H1 (cell line): ENCODE data around the gene CHD2. TPM values are rescaled to one million over a fixed set of nuclear protein-coding genes. Genes with fewer than 3 reads are reported as not detected.

Experiments
- CTCF ChIA-PET: fragments of 300-600 bp; sonication (Branson Sonifier 250); formaldehyde crosslinking; loops from one replicate; lab custom pipeline; 2021; ENCODE audit not compliant: partially characterized antibody; lab: Charles Lee
- POLR2A ChIA-PET: fragments of 300-600 bp; sonication (Branson Sonifier 250); formaldehyde crosslinking; loops from one replicate; lab custom pipeline; 2021; ENCODE audit warnings: inconsistent platforms; ENCODE audit not compliant: partially characterized antibody; lab: Charles Lee
- DNase-seq, 2 experiments: peaks; one replicate each; pipeline versions ENCODE4 v3.0.0 to v3.0.0-alpha.2; 2010 to 2022; ENCODE audit warnings: low spot score in 2 of 2, low read depth in 1 of 2, mixed read lengths in 1 of 2
- FAIRE-seq: peaks from 2 replicates; lab custom pipeline; 2011; peaks lifted over from hg19 to GRCh38; lab: Jason Lieb, UNC
- H2AFZ ChIP-seq: 2 replicates; pipeline ENCODE4 v1.8.1; 2012; ENCODE audit warnings: low read length, inconsistent platforms
- H2AK5ac ChIP-seq: 2 replicates; pipeline ENCODE4 v1.6.1; 2013; ENCODE audit warnings: low read depth, low read length
- H2BK120ac ChIP-seq: replicated peaks from 2 replicates; pipeline ENCODE3; 2013; ENCODE audit warnings: low read depth, low read length, inconsistent platforms
- H2BK12ac ChIP-seq: 2 replicates; pipeline ENCODE4 v1.6.1; 2013; ENCODE audit warnings: low read depth, low read length
- H2BK15ac ChIP-seq: 2 replicates; pipeline ENCODE4 v1.6.1; 2013; ENCODE audit warnings: low read length
- H2BK20ac ChIP-seq: 2 replicates; pipeline ENCODE4 v1.6.1; 2013; ENCODE audit warnings: low read length
- H2BK5ac ChIP-seq: 2 replicates; pipeline ENCODE4 v1.6.1; 2013; ENCODE audit warnings: low read depth, low read length
- H3K14ac ChIP-seq: 2 replicates; pipeline ENCODE4 v1.6.1; 2013; ENCODE audit warnings: inconsistent platforms; ENCODE audit not compliant: insufficient read length
- H3K18ac ChIP-seq: 2 replicates; pipeline ENCODE4 v1.6.1; 2013; ENCODE audit warnings: low read length; ENCODE audit errors: extremely low read depth
- H3K23ac ChIP-seq: 2 replicates; pipeline ENCODE4 v1.6.1; 2013; ENCODE audit warnings: inconsistent platforms; ENCODE audit not compliant: insufficient read length
- H3K23me2 ChIP-seq: 2 replicates; pipeline ENCODE4 v1.6.1; 2013; ENCODE audit warnings: low read depth, low read length
- H3K27ac ChIP-seq: 2 replicates; pipeline ENCODE4 v1.6.1; 2011; ENCODE audit warnings: low read depth, low read length, inconsistent platforms
- H3K27me3 ChIP-seq, 4 experiments: replicated peaks in 1 of 4; 1 replicate in 1 of 4; 2 replicates in 3 of 4; pipeline versions ENCODE4 v1.6.1 to v1.8.1; 2011 to 2013; ENCODE audit warnings: low read length in 3 of 4, mild to moderate bottlenecking in 3 of 4, inconsistent platforms in 2 of 4, mixed read lengths in 2 of 4, moderate library complexity in 1 of 4; ENCODE audit not compliant: control insufficient read depth in 3 of 4, insufficient read depth in 3 of 4; ENCODE audit errors: extremely low read depth in 1 of 4
- H3K36me3 ChIP-seq, 4 experiments: 2 replicates each; pipeline versions ENCODE4 v1.6.1 to v1.8.1; 2011 to 2013; ENCODE audit warnings: mild to moderate bottlenecking in 4 of 4, low read length in 3 of 4, moderate library complexity in 2 of 4, control low read depth in 1 of 4, inconsistent platforms in 1 of 4; ENCODE audit not compliant: insufficient read depth in 4 of 4, control insufficient read depth in 2 of 4
- H3K4ac ChIP-seq: replicated peaks from 2 replicates; pipeline ENCODE3; 2013; ENCODE audit warnings: low read length, low read depth, mixed read lengths, inconsistent platforms; ENCODE audit not compliant: insufficient read length
- H3K4me1 ChIP-seq, 4 experiments: replicated peaks in 1 of 4; 1 replicate in 1 of 4; 2 replicates in 3 of 4; pipeline versions ENCODE4 v1.6.1 to v1.8.1; 2011 to 2013; ENCODE audit warnings: low read length in 3 of 4, inconsistent platforms in 2 of 4, mixed read lengths in 1 of 4; ENCODE audit not compliant: insufficient read depth in 4 of 4, control insufficient read depth in 3 of 4
- H3K4me2 ChIP-seq, 2 experiments: 2 replicates each; pipeline versions ENCODE4 v1.6.1 to v1.8.1; 2011 to 2013; ENCODE audit warnings: low read depth in 2 of 2, low read length in 2 of 2, control low read depth in 1 of 2, inconsistent platforms in 1 of 2, mild to moderate bottlenecking in 1 of 2; ENCODE audit not compliant: insufficient read depth in 1 of 2
- H3K4me3 ChIP-seq, 4 experiments: fragments of 200-600, 300-600 bp in 1 of 4; sonication (generic), shearing (Covaris generic), sonication (Bioruptor Twin) in 1 of 4; 2 replicates each; pipeline versions ENCODE4 v1.5.1 to v1.8.1; 2011 to 2016; ENCODE audit warnings: low read length in 4 of 4, low read depth in 3 of 4, control low read depth in 2 of 4, inconsistent platforms in 2 of 4, mild to moderate bottlenecking in 2 of 4, mixed read lengths in 1 of 4, moderate library complexity in 1 of 4; ENCODE audit not compliant: insufficient read depth in 2 of 4; ENCODE audit errors: extremely low read depth in 1 of 4
- H3K56ac ChIP-seq: replicated peaks from 2 replicates; pipeline ENCODE3; 2013; ENCODE audit warnings: low read depth, mild to moderate bottlenecking, mixed read lengths, low read length, inconsistent platforms; ENCODE audit not compliant: insufficient read length
- H3K79me1 ChIP-seq: 2 replicates; pipeline ENCODE4 v1.6.1; 2013; ENCODE audit warnings: low read depth, low read length, control low read depth
- H3K79me2 ChIP-seq, 2 experiments: 2 replicates each; pipeline versions ENCODE4 v1.6.1 to v1.8.1; 2012 to 2013; ENCODE audit warnings: low read length in 2 of 2, mild to moderate bottlenecking in 2 of 2, inconsistent platforms in 1 of 2; ENCODE audit not compliant: insufficient read depth in 2 of 2, control insufficient read depth in 1 of 2
- H3K9ac ChIP-seq, 4 experiments: replicated peaks in 1 of 4; 1 replicate in 1 of 4; 2 replicates in 3 of 4; pipeline versions ENCODE4 v1.6.1 to v1.8.1; 2011 to 2013; ENCODE audit warnings: low read depth in 3 of 4, low read length in 3 of 4, control low read depth in 2 of 4, mild to moderate bottlenecking in 2 of 4, moderate library complexity in 2 of 4, inconsistent platforms in 1 of 4; ENCODE audit errors: extremely low read depth in 1 of 4
- H3K9me3 ChIP-seq, 2 experiments: 2 replicates each; pipeline versions ENCODE4 v1.6.1 to v1.8.1; 2012 to 2013; ENCODE audit warnings: mild to moderate bottlenecking in 2 of 2, moderate library complexity in 2 of 2, control low read depth in 1 of 2, inconsistent platforms in 1 of 2, low read depth in 1 of 2, low read length in 1 of 2, mixed read lengths in 1 of 2; ENCODE audit not compliant: insufficient read depth in 2 of 2
- H4K20me1 ChIP-seq, 2 experiments: replicated peaks in 1 of 2; 2 replicates each; pipeline versions ENCODE3 to v1.8.1; 2011 to 2013; ENCODE audit warnings: inconsistent platforms in 2 of 2, low read length in 2 of 2, mild to moderate bottlenecking in 1 of 2; ENCODE audit not compliant: insufficient read depth in 2 of 2, control insufficient read depth in 1 of 2
- H4K5ac ChIP-seq: 2 replicates; pipeline ENCODE4 v1.6.1; 2013; ENCODE audit warnings: low read length, low read depth, mixed read lengths, inconsistent platforms; ENCODE audit not compliant: insufficient read length
- H4K8ac ChIP-seq: 2 replicates; pipeline ENCODE4 v1.8.0; 2013; ENCODE audit warnings: mild to moderate bottlenecking, moderate library complexity, low read length, inconsistent platforms; ENCODE audit not compliant: insufficient read depth; ENCODE audit errors: extremely low read depth
- H4K91ac ChIP-seq: replicated peaks from 2 replicates; pipeline ENCODE3; 2013; ENCODE audit warnings: low read length, mixed read lengths, inconsistent platforms; ENCODE audit not compliant: insufficient read length
- CBX5 ChIP-seq: fragments of 300-800, 300-1000 bp; sonication (generic); IDR thresholded peaks from 2 replicates; pipeline ENCODE4 v1.7.1; 2016; ENCODE audit warnings: antibody characterized with exemption, low read length, low read depth
- POLR2A ChIP-seq, 2 experiments: IDR thresholded peaks; 1 replicate in 1 of 2; 2 replicates in 1 of 2; pipeline ENCODE4 v1.6.1; 2011; ENCODE audit warnings: low read depth in 2 of 2, low read length in 2 of 2, mild to moderate bottlenecking in 2 of 2; ENCODE audit errors: control extremely low read depth in 1 of 2
- WGBS, 2 experiments: shearing (Covaris generic) in 1 of 2; methylation state at CpG; one replicate each; pipeline versions ENCODE4 v1.1.6 to v1.1.7; 2013 to 2015; ENCODE audit warnings: low lambda C conversion rate in 2 of 2, mixed read lengths in 2 of 2, inconsistent platforms in 1 of 2, low coverage in 1 of 2, missing lambda C conversion rate in 1 of 2; ENCODE audit not compliant: insufficient replicate concordance in 2 of 2, insufficient coverage in 1 of 2, insufficient read length in 1 of 2; ENCODE audit errors: extremely low coverage in 1 of 2, missing lambda C conversion rate in 1 of 2; 5-methylcytosine and 5-hydroxymethylcytosine counted together
- polyA plus RNA-seq, 7 experiments: library from polyadenylated mRNA; depleted of rRNA in 3 of 7; stranded (reverse) in 5 of 7; unstranded in 2 of 7; fragments of >200 nt in 5 of 7; fragments of 200-250 nt in 2 of 7; gene quantifications; 1 replicate in 5 of 7; 2 replicates in 1 of 7; 4 replicates in 1 of 7; pipeline versions ENCODE4 v1.2.1 to v1.2.3, GENCODE V29; 2011 to 2013; ENCODE audit warnings: missing spikeins in 2 of 7, mixed read lengths in 2 of 7
- total RNA-seq: library from RNA; stranded (reverse); fragmentation: NEBNext Ultra II Directional; extraction: Animal tissue kit (Norgen Biotek cat#: 25700); gene quantifications from 2 replicates; pipeline ENCODE4 v1.2.1, GENCODE V29; 2021

Gene CHD2
- total and polyA plus RNA-seq, 2 of the 8 experiments (the other 6 are each of a cell fraction or from before 2014, with no cell fraction given), result 28.8 to 70.0 TPM

- no peaks in the 10 kb centered on the region for H3K27me3 ChIP-seq
- H2BK5ac ChIP-seq, result no peak overlapping the region
- ChIA-PET CTCF (interaction anchor here (0.6 to 1.0 kb wide), 3 partner anchors 23 to 178 kb away, joined by 3 read pairs; no protein-coding TSS in a partner anchor), POLR2A (interaction anchor here (0.6 to 19.4 kb wide), 8 partner anchors 8 to 233 kb away, joined by 3 to 255 read pairs (median 4); partner anchors contain the start of genes CHD2 and FAM174B)
- H3K27ac ChIP-seq, result no peak overlapping the region
- H3K4me3 ChIP-seq, result no peak overlapping the region
- H2BK12ac ChIP-seq, result no peak overlapping the region
- WGBS, 2 experiments, result 92% methylated on average over 4 of the region's 5 CpGs; no CpG with 5 or more reads in 1 of the 2 experiments
- FAIRE-seq (no peak), DNase-seq (no peak)
- H4K20me1 ChIP-seq, result no peaks in the 10 kb centered on the region
- no peak overlapping the region for H3K4me2 ChIP-seq
- H3K14ac ChIP-seq, result no peak overlapping the region
- H3K23ac ChIP-seq, result no peak overlapping the region
- H3K9me3 ChIP-seq, result no peaks in the 10 kb centered on the region
- no peak overlapping the region for H4K8ac ChIP-seq
- peaks cover 12 to 91% (median 64%) of the 10 kb centered on the region in 4 experiments for H3K36me3 ChIP-seq
- no peaks in the 10 kb centered on the region for H3K23me2 ChIP-seq
- no peak overlapping the region for H4K91ac ChIP-seq
- no peaks in the 10 kb centered on the region; the same call in 1 of the 2 replicates for H3K79me1 ChIP-seq
- no peak overlapping the region for H3K9ac ChIP-seq
- H3K79me2 ChIP-seq, result peaks cover 7 to 99% of the 10 kb centered on the region in 2 experiments
- no peak overlapping the region for H4K5ac ChIP-seq
- H3K4me1 ChIP-seq, result no peaks in the 10 kb centered on the region; a peak in 1 of 7 replicates
- no peak overlapping the region for H2BK15ac ChIP-seq
- H2BK20ac ChIP-seq, result no peak overlapping the region
- no peak overlapping the region for H2AK5ac ChIP-seq
- no peak overlapping the region for H2AFZ ChIP-seq
- no peak overlapping the region for H3K18ac ChIP-seq
- no peak overlapping the region for H3K56ac ChIP-seq
- no peak overlapping the region for H3K4ac ChIP-seq
- peak in 1 of 2 experiments; percentile 30; a peak in 1 of 3 replicates for TF ChIP-seq POLR2A (IDR thresholded peaks at IDR 0.05; ENCODE audit: control extremely low read depth in 1 of 2, low read depth in 2 of 2, low read length in 2 of 2)
- TF ChIP-seq CBX5, result no peak
- no peak overlapping the region for H2BK120ac ChIP-seq
Observed at GRCh38 chr15:92889390-92890107, 10.6 kb upstream of the CHD2 start.
